Endothelial cell (in vitro differentiated cells): ENCODE data around the gene GPR83. TPM values are rescaled to one million over a fixed set of nuclear protein-coding genes. Genes with fewer than 3 reads are reported as not detected.

Source experiments
- DNase-seq: peaks from one replicate; pipeline ENCODE4 v3.0.0; 2021; ENCODE audit warnings: low spot score
- H3K27ac Mint-ChIP-seq: one replicate; pipeline ENCODE4 v1.8.0; 2021; ENCODE audit warnings: mixed read lengths, inconsistent platforms; ENCODE audit not compliant: unreplicated experiment
- H3K27me3 Mint-ChIP-seq: one replicate; pipeline ENCODE4 v1.8.0; 2021; ENCODE audit warnings: mild to moderate bottlenecking, moderate library complexity, mixed read lengths, inconsistent platforms; ENCODE audit not compliant: unreplicated experiment
- H3K36me3 Mint-ChIP-seq: one replicate; pipeline ENCODE4 v1.8.0; 2021; ENCODE audit warnings: mild to moderate bottlenecking, low read depth, mixed read lengths, inconsistent platforms; ENCODE audit not compliant: unreplicated experiment
- H3K4me1 Mint-ChIP-seq: one replicate; pipeline ENCODE4 v1.8.0; 2021; ENCODE audit warnings: mild to moderate bottlenecking, mixed read lengths, inconsistent platforms; ENCODE audit not compliant: unreplicated experiment
- H3K4me3 Mint-ChIP-seq: one replicate; pipeline ENCODE4 v1.8.0; 2021; ENCODE audit warnings: mild to moderate bottlenecking, mixed read lengths, inconsistent platforms; ENCODE audit not compliant: unreplicated experiment
- H3K9me3 Mint-ChIP-seq: one replicate; pipeline ENCODE4 v1.8.0; 2021; ENCODE audit warnings: mixed read lengths, inconsistent platforms; ENCODE audit not compliant: unreplicated experiment
- total RNA-seq: library from RNA; stranded (reverse); fragmentation: NEBNext Ultra II Directional; extraction: Animal tissue kit (Norgen Biotek cat#: 25700); gene quantifications from one replicate; pipeline ENCODE4 v1.2.1, GENCODE V29; 2021; ENCODE audit not compliant: unreplicated experiment
- TF ChIP-seq, protein P1 (sequence below): fragments of 200-600 bp; sonication (generic); IDR thresholded peaks from one replicate; pipeline ENCODE4 v1.5.0; 2021; ENCODE audit warnings: antibody characterized with exemption; ENCODE audit not compliant: unreplicated experiment

GPR83 gene
- total RNA-seq, 1 donor from 2014 or later: 0.31 TPM

DNA sequence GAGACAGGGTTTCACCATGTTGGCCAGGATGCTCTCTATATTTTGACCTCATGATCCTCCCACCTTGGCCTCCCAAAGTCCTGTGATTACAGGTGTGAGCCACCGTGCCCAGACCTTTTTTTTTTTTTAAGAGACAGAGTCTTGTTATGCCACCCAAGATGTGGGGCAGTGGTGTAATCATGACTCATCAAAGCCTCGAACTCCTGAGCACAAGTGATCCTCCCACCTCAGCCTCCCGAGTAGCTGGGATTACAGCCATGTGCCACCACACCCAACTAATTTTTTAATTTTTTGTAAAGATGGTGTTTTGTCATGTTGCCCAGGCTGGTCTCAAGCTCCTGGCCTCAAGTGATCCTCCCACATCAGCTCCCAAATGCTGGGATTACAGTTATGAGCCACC is 59.0 kb downstream of the GPR83 start:
- peaks cover 2% of the 10 kb centered on the region for H3K4me1 Mint-ChIP-seq
- H3K27me3 Mint-ChIP-seq: peaks cover 1% of the 10 kb centered on the region
- TF ChIP-seq, protein P1, sequence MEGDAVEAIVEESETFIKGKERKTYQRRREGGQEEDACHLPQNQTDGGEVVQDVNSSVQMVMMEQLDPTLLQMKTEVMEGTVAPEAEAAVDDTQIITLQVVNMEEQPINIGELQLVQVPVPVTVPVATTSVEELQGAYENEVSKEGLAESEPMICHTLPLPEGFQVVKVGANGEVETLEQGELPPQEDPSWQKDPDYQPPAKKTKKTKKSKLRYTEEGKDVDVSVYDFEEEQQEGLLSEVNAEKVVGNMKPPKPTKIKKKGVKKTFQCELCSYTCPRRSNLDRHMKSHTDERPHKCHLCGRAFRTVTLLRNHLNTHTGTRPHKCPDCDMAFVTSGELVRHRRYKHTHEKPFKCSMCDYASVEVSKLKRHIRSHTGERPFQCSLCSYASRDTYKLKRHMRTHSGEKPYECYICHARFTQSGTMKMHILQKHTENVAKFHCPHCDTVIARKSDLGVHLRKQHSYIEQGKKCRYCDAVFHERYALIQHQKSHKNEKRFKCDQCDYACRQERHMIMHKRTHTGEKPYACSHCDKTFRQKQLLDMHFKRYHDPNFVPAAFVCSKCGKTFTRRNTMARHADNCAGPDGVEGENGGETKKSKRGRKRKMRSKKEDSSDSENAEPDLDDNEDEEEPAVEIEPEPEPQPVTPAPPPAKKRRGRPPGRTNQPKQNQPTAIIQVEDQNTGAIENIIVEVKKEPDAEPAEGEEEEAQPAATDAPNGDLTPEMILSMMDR: no peak
- H3K36me3 Mint-ChIP-seq: peaks cover 7% of the 10 kb centered on the region
- no peak overlapping the region for H3K27ac Mint-ChIP-seq
- H3K9me3 Mint-ChIP-seq: peaks cover 11% of the 10 kb centered on the region
- H3K4me3 Mint-ChIP-seq: no peak overlapping the region
- DNase-seq: no peak

DNA sequence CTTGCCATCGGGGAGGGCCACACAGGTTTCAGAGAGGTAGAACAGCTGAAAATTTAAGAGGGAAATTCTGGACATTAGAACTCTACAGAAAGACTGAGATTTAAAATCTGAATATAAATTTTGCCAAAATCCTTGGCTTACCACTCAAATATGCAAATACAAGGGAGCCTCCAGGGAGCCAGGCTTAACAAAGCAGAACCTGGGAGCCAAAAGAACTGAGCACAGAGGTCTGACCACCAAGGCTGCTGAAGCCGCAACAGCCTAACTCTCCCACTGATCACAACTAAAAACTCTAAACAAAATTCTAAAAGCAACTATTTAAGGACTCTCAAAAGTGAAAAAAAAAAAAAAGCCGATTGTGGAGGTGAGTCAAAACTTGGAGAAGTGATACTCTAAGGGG is 62.6 kb downstream of the GPR83 start:
- H3K27me3 Mint-ChIP-seq: peaks cover 4% of the 10 kb centered on the region
- no peaks in the 10 kb centered on the region for H3K4me1 Mint-ChIP-seq
- no peak overlapping the region for H3K4me3 Mint-ChIP-seq
- no peaks in the 10 kb centered on the region for H3K36me3 Mint-ChIP-seq
- DNase-seq: no peak
- H3K9me3 Mint-ChIP-seq: no peaks in the 10 kb centered on the region
- TF ChIP-seq, protein P1: no peak
- no peak overlapping the region for H3K27ac Mint-ChIP-seq

DNA sequence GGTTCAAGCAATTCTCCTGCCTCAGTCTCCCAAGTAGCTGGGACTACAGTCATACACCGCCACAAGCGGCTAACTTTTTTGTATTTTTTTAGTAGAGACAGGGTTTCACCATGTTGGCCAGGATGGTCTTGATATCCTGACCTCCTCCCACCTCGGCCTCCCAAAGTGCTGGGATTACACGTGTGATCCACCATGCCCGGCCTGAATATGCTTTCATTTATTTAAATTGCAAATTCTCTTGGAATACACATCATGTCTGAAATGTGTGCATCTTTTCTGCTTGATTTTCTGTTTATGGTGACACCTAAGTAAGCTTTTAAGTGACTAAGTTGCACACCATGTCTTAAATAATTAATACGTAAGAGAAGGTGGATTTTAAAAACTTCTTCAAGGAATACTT is 65.2 kb downstream of the GPR83 start:
- H3K27ac Mint-ChIP-seq: no peak overlapping the region
- no peak for DNase-seq
- H3K27me3 Mint-ChIP-seq: peaks cover 4% of the 10 kb centered on the region
- TF ChIP-seq, protein P1: no peak
- no peaks in the 10 kb centered on the region for H3K9me3 Mint-ChIP-seq
- no peaks in the 10 kb centered on the region for H3K36me3 Mint-ChIP-seq
- no peaks in the 10 kb centered on the region for H3K4me1 Mint-ChIP-seq
- H3K4me3 Mint-ChIP-seq: no peak overlapping the region

DNA sequence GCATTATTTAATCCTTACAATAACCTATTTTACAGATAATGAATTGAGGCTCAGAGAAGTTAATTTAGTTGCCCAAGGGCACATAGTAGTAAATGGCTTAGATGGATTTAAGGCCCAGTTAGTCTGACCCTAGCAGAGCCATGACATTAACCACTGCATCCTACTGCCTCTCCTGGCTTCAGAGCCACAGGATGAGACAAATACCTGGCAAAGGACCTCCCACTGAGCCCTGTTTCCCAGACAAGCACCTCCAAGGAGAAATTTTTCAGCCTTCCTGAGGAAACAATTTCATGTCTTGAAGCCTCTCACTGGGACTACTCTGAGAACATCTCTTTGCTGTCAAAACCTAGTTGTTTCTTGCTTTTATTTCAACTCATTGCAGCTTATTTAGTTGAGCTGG is 68.4 kb downstream of the GPR83 start:
- no peak for DNase-seq
- Mint-ChIP-seq H3K4me1 (no peaks in the 10 kb centered on the region), H3K4me3 (no peak overlapping the region), H3K36me3 (no peaks in the 10 kb centered on the region), H3K9me3 (no peaks in the 10 kb centered on the region), H3K27ac (no peak overlapping the region), H3K27me3 (peaks cover 4% of the 10 kb centered on the region)
- TF ChIP-seq, protein P1: no peak

DNA sequence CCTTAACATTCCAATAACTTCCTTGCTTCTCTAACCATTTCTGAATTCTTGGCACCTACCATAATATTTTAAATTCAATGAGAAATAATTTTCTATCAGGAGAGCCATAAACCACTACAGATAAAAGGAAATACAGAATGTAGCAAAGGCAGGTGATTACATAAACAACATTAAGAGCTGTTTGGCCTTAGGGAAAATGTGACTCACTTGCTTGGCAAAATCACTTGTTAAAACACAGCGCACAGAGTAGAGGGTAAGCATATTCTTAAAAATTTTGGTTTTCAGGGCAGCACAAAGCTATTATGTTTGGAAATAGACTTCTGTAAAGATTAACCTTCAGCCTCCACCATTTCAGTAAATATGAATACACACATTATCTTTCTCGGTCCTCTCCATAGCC is 70.4 kb downstream of the GPR83 start:
- H3K27me3 Mint-ChIP-seq: no peaks in the 10 kb centered on the region

More for the DNA sequence above, 70.4 kb downstream of the GPR83 start:
- H3K4me1 Mint-ChIP-seq: no peaks in the 10 kb centered on the region
- no peak overlapping the region for H3K4me3 Mint-ChIP-seq
- TF ChIP-seq, protein P1: no peak
- DNase-seq: no peak
- no peak overlapping the region for H3K27ac Mint-ChIP-seq
- H3K36me3 Mint-ChIP-seq: no peaks in the 10 kb centered on the region
- no peaks in the 10 kb centered on the region for H3K9me3 Mint-ChIP-seq
